ENCODE results near the gene SLC16A6. TPM values are rescaled to one million over a fixed set of nuclear protein-coding genes. Genes with fewer than 3 reads are reported as not detected.

Gene SLC16A6
- total RNA-seq, 1 experiment from 2014 or later = 4.8 TPM

GRCh38 chr17:68326681-68327080 is 35.8 kb upstream of the SLC16A6 start:
- TF ChIP-seq ATF3 (IDR thresholded peaks at IDR 0.05) (no peak), JUND (IDR thresholded peaks at IDR 0.05) (no peak), SRF (IDR thresholded peaks at IDR 0.05; ENCODE audit: low read depth) (no peak), EGR1 (IDR thresholded peaks at IDR 0.05; ENCODE audit: low read depth) (no peak), FOSL1 (IDR thresholded peaks at IDR 0.05; ENCODE audit: low read depth) (no peak), EZH2phosphoT487 (IDR thresholded peaks at IDR 0.05; ENCODE audit: borderline replicate concordance) (no peak), SIN3A (IDR thresholded peaks at IDR 0.05; ENCODE audit: low read depth) (no peak), SP1 (IDR thresholded peaks at IDR 0.05; ENCODE audit: low read depth) (no peak)
- no TSS peak for BruUV-seq (replicated peaks)
- Histone ChIP-seq H3K27me3 (ENCODE audit: insufficient read depth, low read length) (no peaks in the 10 kb centered on the region), H3K9me3 (ENCODE audit: control insufficient read depth in 1 of 2, insufficient read depth in 1 of 2, low read depth in 1 of 2, low read length in 2 of 2) (no peaks in the 10 kb centered on the region), H3K4me2 (ENCODE audit: low read length) (peak overlapping the region; percentile 26), H3K27ac (ENCODE audit: low read depth, low read length) (no peak overlapping the region), H3K79me2 (ENCODE audit: insufficient read depth, low read length) (no peaks in the 10 kb centered on the region), H3K4me1 (ENCODE audit: control insufficient read depth in 1 of 2, insufficient read depth in 2 of 2, low read length in 2 of 2) (peaks cover 15 to 28% of the 10 kb centered on the region in 2 experiments), H3K36me3 (ENCODE audit: control insufficient read depth in 1 of 2, insufficient read depth in 2 of 2, low read length in 2 of 2) (no peaks in the 10 kb centered on the region), H3K4me3 (replicated peaks in 1 of 2; ENCODE audit: low read depth in 1 of 2, low read length in 2 of 2) (no peak overlapping the region), H4K20me1 (ENCODE audit: insufficient read depth) (no peaks in the 10 kb centered on the region), H3K9ac (ENCODE audit: low read length) (no peak overlapping the region), H3K9me2 (ENCODE audit: insufficient read depth) (no peaks in the 10 kb centered on the region), H2AFZ (ENCODE audit: low read depth, low read length, poor library complexity, severe bottlenecking) (no peak overlapping the region)
- POLR2A ChIA-PET = no interaction called here
- CTCF ChIA-PET = no interaction called here
- intact Hi-C loops (cut with micrococcal nuclease) = no loop called here
- ATAC-seq (0 out of 2 replicates have a peak, but pooled peaks have one; percentile 25), DNase-seq (ENCODE audit: low read depth, low spot score) (no peak)
- RAD21 ChIA-PET (ENCODE audit: low non-redundant PET in 1 of 2, low total read pairs in 2 of 2, uncharacterized antibody in 2 of 2, unreplicated experiment in 2 of 2) = interaction anchor here in 1 of 2 experiments (2.2 kb wide), 1 partner anchor 72 kb away, joined by 7 read pairs; no protein-coding TSS in a partner anchor

- no peaks in the 10 kb centered on the region for H3K36me3 ChIP-seq (ENCODE audit: control insufficient read depth in 1 of 2, insufficient read depth in 2 of 2, low read length in 2 of 2)
- H3K9me3 ChIP-seq (ENCODE audit: control insufficient read depth in 1 of 2, insufficient read depth in 1 of 2, low read depth in 1 of 2, low read length in 2 of 2) = no peaks in the 10 kb centered on the region
- no peaks in the 10 kb centered on the region for H3K27me3 ChIP-seq (ENCODE audit: insufficient read depth, low read length)
- ATAC-seq = no peak
- ChIA-PET POLR2A (no interaction called here), RAD21 (ENCODE audit: low non-redundant PET in 1 of 2, low total read pairs in 2 of 2, uncharacterized antibody in 2 of 2, unreplicated experiment in 2 of 2) (interaction anchor here in 1 of 2 experiments (0.6 kb wide), 1 partner anchor 11 kb away, joined by 4 read pairs; no protein-coding TSS in a partner anchor), CTCF (no interaction called here)
- H2AFZ ChIP-seq (ENCODE audit: low read depth, low read length, poor library complexity, severe bottlenecking) = no peak overlapping the region
- H3K27ac ChIP-seq (ENCODE audit: low read depth, low read length) = no peak overlapping the region
- no peak overlapping the region for H3K9ac ChIP-seq (ENCODE audit: low read length)
- DNase-seq (ENCODE audit: low read depth, low spot score) = no peak
- H3K9me2 ChIP-seq (ENCODE audit: insufficient read depth) = no peaks in the 10 kb centered on the region
- H3K4me3 ChIP-seq (replicated peaks in 1 of 2; ENCODE audit: low read depth in 1 of 2, low read length in 2 of 2) = no peak overlapping the region
- no peaks in the 10 kb centered on the region for H3K79me2 ChIP-seq (ENCODE audit: insufficient read depth, low read length)
- intact Hi-C loops (cut with micrococcal nuclease) = no loop called here
- H3K4me2 ChIP-seq (ENCODE audit: low read length) = no peak overlapping the region
- peaks cover 15 to 28% of the 10 kb centered on the region in 2 experiments for H3K4me1 ChIP-seq (ENCODE audit: control insufficient read depth in 1 of 2, insufficient read depth in 2 of 2, low read length in 2 of 2)
- no peaks in the 10 kb centered on the region for H4K20me1 ChIP-seq (ENCODE audit: insufficient read depth)
- no TSS peak for BruUV-seq (replicated peaks)
- TF ChIP-seq EZH2phosphoT487 (IDR thresholded peaks at IDR 0.05; ENCODE audit: borderline replicate concordance) (no peak), REST (IDR thresholded peaks at IDR 0.05; ENCODE audit: low read depth) (no peak), SIN3A (IDR thresholded peaks at IDR 0.05; ENCODE audit: low read depth) (no peak), EZH2 (IDR thresholded peaks at IDR 0.05) (no peak), FOSL1 (IDR thresholded peaks at IDR 0.05; ENCODE audit: low read depth) (no peak), JUND (IDR thresholded peaks at IDR 0.05) (no peak), ZFX (IDR thresholded peaks at IDR 0.05) (no peak), EGR1 (IDR thresholded peaks at IDR 0.05; ENCODE audit: low read depth) (no peak), CBX3 (IDR thresholded peaks at IDR 0.05; ENCODE audit: low read depth) (no peak), CEBPB (IDR thresholded peaks at IDR 0.05; ENCODE audit: low read depth) (no peak), POLR2AphosphoS5 (IDR thresholded peaks at IDR 0.05; ENCODE audit: low read depth, low read length) (no peak), ZBTB33 (IDR thresholded peaks at IDR 0.05; ENCODE audit: extremely low read depth, insufficient replicate concordance, low read length) (no peak), ELF1 (IDR thresholded peaks at IDR 0.05; ENCODE audit: borderline replicate concordance, low read depth) (no peak), ATF3 (IDR thresholded peaks at IDR 0.05) (no peak)
These were observed 35.0 kb upstream of the SLC16A6 start for GRCh38 chr17:68325961-68326360.
